ENCODE data around the gene RAP2A.

The RAP2A gene

DNA sequence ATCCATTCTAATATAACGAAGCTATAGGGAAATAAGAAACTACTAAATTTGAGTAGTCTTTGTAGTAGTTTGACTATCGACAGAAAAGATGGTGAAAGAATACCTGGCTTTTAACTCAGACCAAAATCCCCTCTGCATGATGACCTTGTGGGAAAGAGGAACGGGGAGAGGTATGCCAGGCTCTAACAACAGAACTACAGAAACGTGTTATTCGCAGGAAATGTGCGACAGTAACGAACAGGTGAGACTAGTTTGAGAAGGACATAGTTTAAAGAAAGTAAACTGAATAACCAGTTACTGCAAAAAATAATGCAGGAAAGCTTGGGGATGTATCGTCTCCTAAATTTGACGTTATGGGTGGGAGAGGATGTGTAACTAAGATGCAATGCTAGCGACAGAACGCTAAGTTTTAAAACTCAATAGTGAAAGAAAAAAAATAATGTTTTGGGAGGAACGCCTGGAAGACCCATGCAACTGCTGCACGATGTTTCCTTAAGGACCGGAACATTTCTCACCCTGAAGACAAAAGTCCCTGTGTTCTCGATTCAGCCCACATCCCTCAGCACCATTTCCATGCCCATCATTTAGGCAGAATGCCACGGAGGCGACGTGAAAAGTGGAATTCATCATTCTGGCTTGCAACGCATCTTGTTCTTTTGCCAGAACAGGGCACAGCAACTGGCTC, 1.6 kb upstream of the RAP2A start:
- TF ChIP-seq GATA3 (IDR thresholded peaks at IDR 0.05; ENCODE audit: low read depth, low read length) (no peak), GATA2 (IDR thresholded peaks at IDR 0.05; ENCODE audit: low read depth, low read length) (no peak)

DNA sequence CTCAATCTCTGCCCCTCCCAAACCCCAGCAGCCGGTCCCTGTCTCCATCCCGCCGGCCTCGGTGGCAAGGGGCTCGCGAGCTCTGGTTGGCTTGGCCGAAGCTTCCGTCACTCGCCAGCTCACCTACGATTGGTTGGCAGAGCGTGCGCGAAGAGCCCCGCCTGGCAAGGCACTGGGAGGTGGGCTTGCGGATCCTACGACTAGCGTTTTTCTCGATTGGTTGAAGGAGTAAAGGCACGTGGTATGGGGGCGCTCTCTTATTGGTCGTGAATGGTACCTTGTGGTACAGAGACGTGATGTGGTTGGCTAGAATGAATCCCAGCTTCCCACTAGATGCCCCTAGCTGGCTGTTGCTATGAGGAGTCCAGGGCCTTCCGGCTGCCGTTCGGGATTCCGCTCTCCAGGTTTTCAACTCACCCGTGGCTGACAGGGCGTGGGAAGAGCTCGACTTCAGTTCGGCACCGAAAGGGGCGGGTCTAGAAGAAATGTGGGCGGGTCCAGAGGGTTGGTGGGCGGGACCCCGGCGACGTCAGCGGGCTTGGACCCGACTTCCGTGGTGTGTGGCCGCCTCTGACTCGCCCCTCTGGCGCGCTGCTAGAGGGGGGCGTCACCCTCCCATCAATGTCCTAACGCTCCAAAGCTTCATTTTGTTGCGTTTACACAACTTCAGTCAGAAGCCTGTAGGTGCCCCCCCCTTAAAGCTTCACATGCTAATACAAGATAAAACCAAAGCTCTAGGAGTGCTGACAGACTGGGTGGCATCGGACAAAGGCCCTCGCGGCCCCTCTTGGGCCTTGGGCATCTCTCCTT, 847 bp upstream of the RAP2A start:
- no peak for TF ChIP-seq GATA3 (IDR thresholded peaks at IDR 0.05; ENCODE audit: low read depth, low read length)
- no peak for TF ChIP-seq GATA2 (IDR thresholded peaks at IDR 0.05; ENCODE audit: low read depth, low read length)

DNA sequence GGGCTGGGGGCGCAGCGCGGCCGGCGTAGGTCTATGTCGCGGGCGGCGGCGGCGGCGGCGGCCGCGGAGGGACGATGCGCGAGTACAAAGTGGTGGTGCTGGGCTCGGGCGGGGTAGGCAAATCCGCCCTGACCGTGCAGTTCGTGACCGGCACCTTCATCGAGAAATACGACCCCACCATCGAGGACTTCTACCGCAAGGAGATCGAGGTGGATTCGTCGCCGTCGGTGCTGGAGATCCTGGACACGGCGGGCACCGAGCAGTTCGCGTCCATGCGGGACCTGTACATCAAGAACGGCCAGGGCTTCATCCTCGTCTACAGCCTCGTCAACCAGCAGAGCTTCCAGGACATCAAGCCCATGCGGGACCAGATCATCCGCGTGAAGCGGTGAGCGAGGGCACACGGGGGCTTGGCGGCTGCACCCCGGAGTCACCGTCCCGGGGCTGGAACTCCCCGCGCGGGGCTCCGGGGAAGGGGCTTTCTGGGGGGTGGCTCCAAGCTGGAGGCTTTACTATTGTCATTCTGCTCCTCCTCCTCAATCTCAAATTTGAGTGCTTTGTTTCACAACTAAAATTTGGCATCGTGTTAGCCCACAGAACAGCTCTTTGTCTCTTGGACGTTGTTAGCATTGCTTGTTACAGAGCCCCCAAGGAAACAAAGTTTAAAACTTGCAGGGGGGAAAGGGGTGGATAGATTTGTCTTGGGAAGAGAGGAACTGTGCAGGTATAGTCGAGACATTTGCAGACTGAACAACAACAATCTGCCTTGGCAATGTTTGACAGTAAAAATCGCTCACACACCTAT, 630 bp downstream of the RAP2A start:
- TF ChIP-seq GATA2 (IDR thresholded peaks at IDR 0.05; ENCODE audit: low read depth, low read length) (no peak), GATA3 (IDR thresholded peaks at IDR 0.05; ENCODE audit: low read depth, low read length) (no peak)

DNA sequence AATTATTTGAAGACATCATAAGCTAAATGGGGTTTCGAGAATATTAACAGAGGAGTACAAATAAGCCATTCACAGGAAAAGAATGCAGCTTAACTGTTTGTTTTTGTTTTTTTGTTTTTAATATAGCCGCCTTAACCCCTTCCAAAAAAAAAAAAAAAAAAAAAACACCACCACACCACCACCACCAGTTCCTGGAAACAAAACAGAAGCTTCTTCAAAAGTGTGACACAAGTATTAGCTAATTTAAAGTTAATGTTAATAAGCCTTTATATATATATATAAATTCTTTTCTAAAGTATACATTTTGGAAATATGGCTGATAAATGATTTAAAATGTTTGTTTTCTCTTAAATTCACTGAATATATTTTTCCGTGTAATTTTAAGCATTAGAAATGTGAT, 1.4 kb downstream of the RAP2A start:
- TF ChIP-seq GATA3 (IDR thresholded peaks at IDR 0.05; ENCODE audit: low read depth, low read length): no peak
- TF ChIP-seq GATA2 (IDR thresholded peaks at IDR 0.05; ENCODE audit: low read depth, low read length): no peak

DNA sequence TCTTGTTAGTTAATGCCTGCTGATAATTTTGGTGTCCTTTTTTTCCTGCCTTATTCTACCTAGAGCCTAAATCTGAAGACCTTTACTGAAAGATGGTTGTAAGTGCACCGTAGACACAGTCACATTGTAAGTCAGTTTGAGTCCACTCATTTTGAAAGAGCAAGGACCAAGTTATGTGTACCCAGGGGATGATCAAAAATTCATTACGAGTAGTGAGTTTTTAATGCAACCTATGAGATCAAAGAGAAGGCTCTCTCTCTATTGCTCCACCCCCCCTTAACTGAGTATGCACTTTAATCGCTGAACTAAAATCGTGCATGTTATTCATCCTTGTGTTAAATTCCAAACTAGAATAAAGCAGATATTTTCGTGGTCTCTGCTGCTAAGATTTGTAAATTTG, 1.8 kb downstream of the RAP2A start:
- no peak for TF ChIP-seq GATA2 (IDR thresholded peaks at IDR 0.05; ENCODE audit: low read depth, low read length)
- no peak for TF ChIP-seq GATA3 (IDR thresholded peaks at IDR 0.05; ENCODE audit: low read depth, low read length)

DNA sequence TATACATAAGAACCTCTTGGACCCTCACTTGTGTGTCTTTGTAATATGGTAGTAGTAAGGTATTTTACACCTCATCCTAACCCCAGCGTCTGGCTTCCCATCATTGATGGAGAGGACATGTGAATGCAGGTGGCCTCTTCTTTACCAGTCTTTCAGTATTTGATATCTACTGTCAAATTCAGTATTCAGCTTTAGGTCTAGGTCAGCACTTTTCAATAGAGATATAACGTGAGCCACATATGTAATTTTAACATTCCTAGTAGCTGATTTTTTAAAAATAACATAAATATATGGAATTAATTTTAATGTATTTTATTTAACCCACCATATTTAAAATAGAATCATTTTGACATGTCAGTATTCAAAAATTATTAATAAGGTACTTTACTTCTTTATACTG, 2.9 kb downstream of the RAP2A start:
- TF ChIP-seq GATA3 (IDR thresholded peaks at IDR 0.05; ENCODE audit: low read depth, low read length) (no peak), GATA2 (IDR thresholded peaks at IDR 0.05; ENCODE audit: low read depth, low read length) (no peak)

DNA sequence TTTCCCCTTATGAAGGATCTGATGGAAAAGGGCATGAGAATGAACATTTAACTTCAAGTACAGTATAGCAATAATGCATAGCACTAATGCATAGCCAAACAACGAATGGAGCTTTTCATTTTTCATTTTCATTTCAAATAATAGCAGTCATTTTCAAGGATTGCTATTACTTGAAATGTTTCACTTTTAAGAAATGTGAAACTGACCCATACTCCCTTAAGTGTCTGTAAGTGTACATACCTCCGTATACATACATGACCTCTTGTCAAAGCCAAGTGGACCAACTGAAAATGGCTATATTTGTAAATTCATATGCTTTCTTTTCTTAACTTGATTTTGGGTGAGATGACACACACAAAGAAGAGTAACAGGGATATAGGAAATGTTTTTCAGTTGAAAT, 3.8 kb downstream of the RAP2A start:
- no peak for TF ChIP-seq GATA2 (IDR thresholded peaks at IDR 0.05; ENCODE audit: low read depth, low read length)
- no peak for TF ChIP-seq GATA3 (IDR thresholded peaks at IDR 0.05; ENCODE audit: low read depth, low read length)

DNA sequence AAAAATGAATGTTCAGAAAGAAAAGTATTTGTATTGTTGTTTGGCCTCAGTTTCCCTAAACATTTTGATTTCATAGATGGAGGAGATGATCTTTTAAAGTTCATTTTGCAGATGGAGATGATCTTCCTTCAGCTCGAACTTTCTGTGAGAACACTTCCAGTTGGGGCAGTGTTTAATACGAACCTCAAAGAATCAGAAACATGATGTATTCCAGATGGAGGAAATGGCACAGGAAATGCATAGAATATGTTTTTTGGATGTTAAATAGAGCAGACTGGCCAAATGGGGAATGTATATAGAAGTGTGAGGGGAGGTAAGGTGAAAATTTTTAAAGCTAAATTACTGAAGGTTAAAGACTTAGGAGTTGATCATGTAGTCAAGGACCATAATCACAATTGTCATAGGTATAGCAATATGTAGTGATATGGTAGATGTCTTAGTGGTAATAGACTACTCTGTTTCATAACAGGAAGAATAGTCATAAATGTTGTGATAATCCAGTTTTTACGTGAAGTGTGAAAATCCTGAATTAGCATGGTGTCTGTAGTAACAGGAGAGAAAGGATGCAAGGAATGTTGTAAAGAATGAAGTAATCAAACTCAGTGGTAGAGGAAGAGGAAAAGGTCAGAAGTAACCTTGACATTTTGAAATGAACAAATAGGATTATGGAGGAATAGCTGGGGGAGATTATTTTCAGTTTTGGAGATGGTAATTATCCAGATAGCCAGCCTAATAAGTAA, 5.1 kb downstream of the RAP2A start:
- no peak for TF ChIP-seq GATA3 (IDR thresholded peaks at IDR 0.05; ENCODE audit: low read depth, low read length)
- no peak for TF ChIP-seq GATA2 (IDR thresholded peaks at IDR 0.05; ENCODE audit: low read depth, low read length)

DNA sequence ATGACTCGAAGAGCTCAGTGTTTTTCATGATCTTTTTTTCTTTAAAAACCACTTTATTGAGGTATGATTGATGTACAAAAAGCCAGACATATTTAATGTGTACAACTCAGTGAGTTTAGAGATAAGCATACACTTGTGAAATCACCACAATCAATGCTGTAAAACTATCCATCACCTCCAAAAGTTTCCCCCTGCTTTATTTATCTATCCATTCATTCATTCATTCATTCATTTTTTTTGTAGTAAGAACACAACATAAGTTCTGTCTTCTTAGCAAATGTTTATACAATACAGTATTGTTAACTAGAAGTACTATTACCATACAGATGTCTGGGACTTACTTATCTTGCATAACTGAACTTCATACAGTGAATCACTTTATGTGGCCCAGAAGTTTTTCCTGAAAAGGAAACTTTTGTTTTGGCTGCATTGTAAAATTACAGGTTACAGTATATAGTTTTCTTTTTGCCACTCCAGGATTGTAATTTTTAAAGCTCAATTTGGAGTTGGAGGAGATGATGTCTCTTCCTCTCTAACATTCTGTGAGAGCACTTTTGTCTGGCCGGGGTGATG, 6.7 kb downstream of the RAP2A start:
- TF ChIP-seq GATA2 (IDR thresholded peaks at IDR 0.05; ENCODE audit: low read depth, low read length) (no peak), GATA3 (IDR thresholded peaks at IDR 0.05; ENCODE audit: low read depth, low read length) (no peak)

DNA sequence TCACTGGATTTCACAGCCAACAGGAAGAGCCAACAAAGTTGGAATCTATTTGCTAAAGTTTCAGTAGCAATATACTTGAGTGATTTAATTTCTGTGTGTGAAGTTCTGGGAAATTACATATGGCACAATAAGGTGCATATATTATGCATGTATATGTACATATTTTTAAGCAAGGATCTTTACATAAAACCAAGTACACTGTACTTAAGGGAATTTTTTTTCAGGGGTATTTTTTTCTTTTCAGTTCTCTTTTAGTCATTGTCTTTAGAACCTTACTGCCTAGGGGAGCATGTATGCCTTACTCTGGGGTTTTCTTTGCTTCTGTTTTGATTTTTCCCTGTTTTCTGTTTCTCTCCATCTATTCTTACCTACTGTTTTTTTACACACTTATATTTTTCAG, 7.4 kb downstream of the RAP2A start:
- TF ChIP-seq GATA3 (IDR thresholded peaks at IDR 0.05; ENCODE audit: low read depth, low read length): no peak
- no peak for TF ChIP-seq GATA2 (IDR thresholded peaks at IDR 0.05; ENCODE audit: low read depth, low read length)

DNA sequence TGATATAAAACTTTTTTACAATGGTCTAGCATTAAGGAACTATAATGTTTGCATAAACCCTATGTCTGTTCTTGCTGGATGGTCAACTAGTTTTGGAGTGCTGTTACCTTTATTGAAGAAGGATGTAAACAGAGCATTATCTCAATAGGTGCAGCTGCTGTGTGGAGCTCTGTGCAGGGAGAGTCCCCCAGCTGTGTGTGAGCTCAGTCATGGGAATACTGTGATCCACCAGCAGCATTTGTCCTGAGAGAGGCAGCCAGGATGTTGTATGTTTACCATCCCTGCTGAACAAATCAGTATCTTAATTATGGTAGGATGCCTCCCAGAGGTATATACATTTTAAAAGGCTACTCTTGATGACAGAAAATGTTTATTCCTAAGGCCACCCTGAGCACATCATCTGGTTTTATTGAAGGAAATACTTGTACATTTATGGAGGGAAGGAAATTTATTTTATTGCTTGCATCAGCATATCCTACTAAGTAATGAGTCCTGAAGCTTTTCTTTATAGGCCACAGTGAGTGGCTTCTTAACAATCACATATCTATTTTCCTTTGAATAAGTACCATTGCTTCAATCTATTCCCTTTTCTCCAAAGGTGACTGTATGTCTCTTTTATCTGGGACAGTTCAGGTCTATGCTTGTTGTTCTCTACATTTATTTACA, 11.7 kb downstream of the RAP2A start:
- TF ChIP-seq GATA2 (IDR thresholded peaks at IDR 0.05; ENCODE audit: low read depth, low read length) (no peak), GATA3 (IDR thresholded peaks at IDR 0.05; ENCODE audit: low read depth, low read length) (no peak)

DNA sequence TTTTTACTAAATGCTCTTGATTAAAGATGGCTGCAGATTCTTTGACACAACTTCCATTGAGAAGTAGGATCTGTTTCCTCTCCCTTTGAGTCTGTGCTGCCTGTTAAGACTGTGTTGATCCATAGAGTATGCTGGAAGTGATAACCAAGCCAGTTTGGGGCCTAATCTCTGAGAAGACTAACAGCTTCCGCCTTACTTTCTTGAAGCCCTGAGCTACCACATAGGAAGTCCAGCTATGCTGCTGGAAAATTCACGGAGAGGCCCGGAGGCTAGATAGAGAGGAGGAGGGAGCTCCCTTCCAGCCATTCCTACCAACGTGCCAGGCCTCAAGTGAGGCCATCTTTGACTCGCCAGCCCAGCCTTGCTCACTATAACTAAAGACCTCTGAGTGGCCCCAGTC, 12.5 kb downstream of the RAP2A start:
- TF ChIP-seq GATA2 (IDR thresholded peaks at IDR 0.05; ENCODE audit: low read depth, low read length) (no peak), GATA3 (IDR thresholded peaks at IDR 0.05; ENCODE audit: low read depth, low read length) (no peak)

Measured in SH-SY5Y (cell line).